CD4-positive, alpha-beta T cell treated with Interleukin-6 for 4 hours (primary cell): Measurements from ENCODE around the gene TTLL4.

Experiments
- DNase-seq: peaks from one replicate; pipeline ENCODE4 v3.0.0-alpha.2; 2020; ENCODE audit warnings: mixed read lengths

Gene TTLL4, protein sequence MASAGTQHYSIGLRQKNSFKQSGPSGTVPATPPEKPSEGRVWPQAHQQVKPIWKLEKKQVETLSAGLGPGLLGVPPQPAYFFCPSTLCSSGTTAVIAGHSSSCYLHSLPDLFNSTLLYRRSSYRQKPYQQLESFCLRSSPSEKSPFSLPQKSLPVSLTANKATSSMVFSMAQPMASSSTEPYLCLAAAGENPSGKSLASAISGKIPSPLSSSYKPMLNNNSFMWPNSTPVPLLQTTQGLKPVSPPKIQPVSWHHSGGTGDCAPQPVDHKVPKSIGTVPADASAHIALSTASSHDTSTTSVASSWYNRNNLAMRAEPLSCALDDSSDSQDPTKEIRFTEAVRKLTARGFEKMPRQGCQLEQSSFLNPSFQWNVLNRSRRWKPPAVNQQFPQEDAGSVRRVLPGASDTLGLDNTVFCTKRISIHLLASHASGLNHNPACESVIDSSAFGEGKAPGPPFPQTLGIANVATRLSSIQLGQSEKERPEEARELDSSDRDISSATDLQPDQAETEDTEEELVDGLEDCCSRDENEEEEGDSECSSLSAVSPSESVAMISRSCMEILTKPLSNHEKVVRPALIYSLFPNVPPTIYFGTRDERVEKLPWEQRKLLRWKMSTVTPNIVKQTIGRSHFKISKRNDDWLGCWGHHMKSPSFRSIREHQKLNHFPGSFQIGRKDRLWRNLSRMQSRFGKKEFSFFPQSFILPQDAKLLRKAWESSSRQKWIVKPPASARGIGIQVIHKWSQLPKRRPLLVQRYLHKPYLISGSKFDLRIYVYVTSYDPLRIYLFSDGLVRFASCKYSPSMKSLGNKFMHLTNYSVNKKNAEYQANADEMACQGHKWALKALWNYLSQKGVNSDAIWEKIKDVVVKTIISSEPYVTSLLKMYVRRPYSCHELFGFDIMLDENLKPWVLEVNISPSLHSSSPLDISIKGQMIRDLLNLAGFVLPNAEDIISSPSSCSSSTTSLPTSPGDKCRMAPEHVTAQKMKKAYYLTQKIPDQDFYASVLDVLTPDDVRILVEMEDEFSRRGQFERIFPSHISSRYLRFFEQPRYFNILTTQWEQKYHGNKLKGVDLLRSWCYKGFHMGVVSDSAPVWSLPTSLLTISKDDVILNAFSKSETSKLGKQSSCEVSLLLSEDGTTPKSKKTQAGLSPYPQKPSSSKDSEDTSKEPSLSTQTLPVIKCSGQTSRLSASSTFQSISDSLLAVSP

DNA sequence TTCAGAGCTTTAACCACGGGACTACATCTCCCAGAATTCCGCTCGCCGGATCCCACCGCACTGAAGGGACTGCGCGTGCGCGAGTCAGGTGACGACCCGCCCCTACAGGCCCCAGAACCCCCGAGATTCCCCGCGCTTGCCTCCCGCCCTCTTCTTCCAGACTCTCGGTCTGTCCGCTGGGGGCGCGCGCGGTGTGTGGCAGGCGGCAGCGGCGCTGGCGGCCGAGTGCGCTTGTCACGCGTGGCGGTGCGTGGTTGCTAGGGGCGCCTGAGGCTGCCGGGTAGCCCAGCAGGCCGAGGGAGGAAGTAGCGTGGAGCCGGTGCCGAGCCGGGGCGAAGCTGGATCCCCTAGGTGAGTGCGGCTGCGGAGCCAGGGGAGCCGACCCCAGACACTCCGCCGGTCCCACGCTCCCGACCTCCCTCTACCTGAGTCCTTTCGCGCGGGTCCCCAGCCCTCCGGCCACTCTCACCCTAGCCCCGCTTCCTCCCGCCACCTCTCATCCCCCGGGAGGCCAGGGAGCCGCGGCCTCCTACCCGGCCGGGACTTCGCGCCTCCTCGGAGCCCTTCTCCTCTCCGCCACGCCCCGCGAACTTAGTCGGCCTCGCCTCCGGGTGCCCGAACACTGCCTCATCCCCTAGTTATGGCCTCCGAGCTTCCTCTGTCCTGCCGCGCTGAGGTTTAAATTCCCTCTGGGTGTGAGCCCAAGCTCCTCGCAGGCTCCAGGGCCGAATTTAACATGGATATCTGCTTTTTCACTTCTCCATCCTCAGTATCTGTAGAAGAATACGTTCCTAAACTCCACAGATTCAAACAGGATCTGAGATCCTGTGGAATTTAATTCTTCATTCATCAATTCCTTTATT is at the start of gene TTLL4:
TSS of gene TTLL4 (plus strand) at position 149 of the 863 bp plus-strand sequence. CDS start 26,842 bp downstream, outside the sequence.
- DNase-seq: peak; percentile 99

DNA sequence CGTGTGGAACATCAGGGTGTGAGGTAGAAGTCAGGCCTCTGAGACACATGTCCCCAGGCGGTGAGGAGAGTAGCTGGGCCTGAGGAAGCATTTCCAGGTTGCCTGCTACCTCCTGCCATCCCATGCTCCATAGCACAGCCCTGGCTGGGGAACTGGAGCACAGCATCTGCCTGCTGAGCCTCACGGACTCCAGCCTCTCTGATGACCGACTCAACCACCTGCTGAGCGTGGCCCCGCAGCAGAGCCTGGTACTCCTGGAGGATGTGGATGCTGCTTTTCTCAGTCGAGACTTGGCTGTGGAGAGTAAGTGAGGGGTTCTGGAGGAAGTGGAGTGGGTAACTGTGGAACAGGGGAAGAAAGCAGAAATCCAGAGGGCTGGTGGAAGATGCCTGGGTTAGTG is 48.3 kb upstream of the TTLL4 start:
- DNase-seq: no peak

DNA sequence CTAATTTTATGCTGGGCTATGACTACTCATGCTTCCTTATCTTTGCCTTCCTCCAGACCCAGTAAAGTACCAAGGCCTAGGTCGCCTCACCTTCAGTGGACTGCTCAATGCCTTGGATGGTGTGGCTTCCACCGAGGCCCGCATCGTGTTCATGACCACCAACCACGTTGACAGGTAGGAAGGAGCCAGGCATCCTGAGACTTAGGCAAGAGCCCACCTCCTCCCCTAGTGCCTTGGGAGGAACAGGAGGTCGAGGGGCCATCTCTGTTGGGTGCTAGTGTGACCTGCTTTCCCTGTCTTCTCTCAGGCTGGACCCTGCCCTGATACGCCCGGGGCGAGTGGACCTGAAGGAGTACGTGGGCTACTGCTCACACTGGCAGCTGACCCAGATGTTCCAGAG is 47.8 kb upstream of the TTLL4 start:
- no peak for DNase-seq

DNA sequence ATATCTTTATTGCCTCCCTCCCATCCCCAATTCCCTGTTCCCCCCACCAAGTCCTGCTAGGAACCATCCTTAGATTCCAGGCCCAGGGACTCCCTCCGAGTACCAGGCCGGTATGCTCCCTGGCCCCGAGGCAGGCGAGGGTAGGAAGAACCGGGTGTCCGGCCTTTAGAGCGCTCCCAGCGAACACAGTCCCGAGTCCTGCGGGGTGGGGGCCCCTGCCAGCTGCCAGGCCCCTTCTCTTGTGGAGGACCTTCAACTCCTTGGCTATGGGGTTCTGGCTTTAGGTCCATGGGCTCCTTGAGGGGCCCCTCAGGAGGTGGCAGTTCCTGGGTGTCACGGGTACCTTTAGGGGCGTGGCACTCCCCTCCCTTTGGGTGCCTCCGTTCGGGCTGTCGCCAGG is 46.7 kb upstream of the TTLL4 start:
- DNase-seq: no peak

DNA sequence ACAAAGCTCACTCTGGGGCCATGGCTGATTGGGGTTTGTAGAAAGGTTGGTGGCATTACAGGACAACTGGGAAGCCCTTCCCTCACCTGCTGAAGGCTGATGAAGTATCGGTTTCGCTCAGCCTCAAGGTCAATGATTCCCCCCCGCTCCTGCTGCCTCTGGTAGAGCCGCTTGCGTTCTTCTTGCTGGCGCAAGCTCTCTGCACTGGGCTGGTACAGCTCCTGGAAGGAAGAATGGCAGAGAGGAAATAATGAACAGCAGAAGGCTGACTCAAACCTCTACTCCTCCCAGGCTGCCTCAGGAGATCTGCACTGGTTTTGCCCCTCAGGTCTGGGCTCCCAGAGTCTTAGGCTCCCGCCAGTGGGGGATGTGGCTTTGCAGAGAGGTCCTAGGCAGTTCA is 46.0 kb upstream of the TTLL4 start:
- no peak for DNase-seq

DNA sequence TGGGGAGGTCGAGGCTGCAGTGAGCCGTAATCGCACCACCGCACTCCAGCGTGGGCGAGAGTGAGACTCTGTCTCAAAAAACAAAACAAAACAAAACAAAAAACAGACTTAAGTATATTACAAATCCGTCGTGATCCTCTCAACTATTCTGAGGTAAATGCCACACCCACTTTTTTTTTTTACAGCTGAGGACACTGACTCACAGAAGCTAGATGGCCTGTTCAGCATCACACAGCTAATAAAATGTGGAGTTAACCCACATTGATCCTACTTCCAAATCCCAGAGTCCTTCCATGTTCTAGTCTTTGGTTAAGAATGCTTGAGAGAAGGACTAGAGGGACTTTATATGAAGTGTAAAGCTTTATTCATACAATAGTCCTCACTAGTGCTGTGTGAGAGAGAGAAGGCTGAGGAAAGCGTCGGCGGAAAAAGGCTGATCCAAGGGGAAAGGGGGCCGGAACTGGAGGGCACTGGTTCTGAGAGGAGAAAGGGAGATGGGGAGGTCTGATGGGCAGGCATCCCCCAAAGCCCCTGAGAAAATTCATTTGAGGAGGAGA is 39.5 kb upstream of the TTLL4 start:
- DNase-seq: no peak

DNA sequence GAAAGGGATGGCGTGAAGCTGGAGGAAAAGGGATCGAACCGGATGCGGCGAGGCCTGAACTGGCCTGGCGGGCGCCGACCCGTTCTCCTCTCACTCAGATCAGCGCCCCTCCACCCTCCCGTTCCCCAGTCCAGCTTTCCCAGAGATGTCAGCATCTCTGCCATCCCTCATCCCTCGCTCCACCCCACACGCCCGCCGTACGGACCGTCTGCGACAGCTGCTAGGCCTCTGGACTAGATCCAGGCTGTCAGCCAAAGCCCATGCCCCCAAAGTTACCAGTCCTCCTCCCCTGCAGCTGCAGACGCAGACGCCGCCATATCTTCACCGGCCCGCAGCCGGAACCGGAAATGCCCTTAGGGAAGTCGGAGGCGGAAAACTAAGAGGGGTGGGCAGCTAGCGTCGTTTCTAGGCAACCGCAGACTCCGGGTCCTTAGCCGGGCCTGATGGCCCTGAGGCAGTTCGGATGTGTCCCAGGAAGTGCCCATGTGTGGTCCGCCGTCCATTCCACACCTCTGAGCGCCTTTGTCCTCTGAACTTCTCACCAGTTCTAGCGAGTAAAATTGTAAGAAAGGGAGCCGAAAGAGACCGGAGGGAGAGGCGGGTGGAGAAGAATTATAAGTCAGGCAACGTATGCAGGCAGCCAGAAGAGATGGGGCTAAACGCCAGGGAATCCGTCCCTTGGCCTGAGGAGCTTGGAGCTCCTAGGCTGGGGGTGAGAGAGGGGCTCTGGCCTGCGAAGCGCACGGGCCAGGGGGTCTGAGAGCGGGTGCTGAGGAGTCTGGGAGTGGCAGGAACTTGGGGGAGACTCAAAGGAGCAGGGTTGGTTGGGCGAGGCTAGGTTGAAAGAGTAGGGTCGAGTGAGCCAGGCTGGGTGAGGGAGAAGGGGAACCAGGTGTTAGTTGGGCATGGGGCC is 38.7 kb upstream of the TTLL4 start, which contains the start of the genes RNF25 and STK36:
TSS of gene RNF25 (minus strand) at position 349 of the 913 bp plus-strand sequence. CDS start at position 317, 32 bp downstream.
TSS of gene STK36 (plus strand) at position 433 of the 913 bp plus-strand sequence. CDS start 744 bp downstream, outside the sequence.
- DNase-seq: peak; percentile 82

DNA sequence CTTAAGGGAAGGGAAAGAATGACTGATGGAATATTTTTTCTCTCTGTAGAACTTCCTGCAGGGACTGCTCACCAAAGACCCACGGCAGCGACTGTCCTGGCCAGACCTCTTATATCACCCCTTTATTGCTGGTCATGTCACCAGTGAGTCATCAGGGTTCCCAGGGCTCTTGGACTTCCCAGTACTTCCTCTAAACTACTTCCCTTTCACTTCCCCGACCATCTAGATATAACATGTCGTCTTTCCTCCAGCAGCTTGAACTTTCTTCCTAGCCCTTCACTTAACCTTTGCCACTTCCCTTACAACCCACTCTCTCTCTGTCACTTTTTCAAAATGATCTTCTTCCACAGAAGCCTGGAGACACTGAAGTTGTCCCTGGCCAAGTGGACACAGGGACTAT is 31.5 kb upstream of the TTLL4 start:
- DNase-seq: no peak

DNA sequence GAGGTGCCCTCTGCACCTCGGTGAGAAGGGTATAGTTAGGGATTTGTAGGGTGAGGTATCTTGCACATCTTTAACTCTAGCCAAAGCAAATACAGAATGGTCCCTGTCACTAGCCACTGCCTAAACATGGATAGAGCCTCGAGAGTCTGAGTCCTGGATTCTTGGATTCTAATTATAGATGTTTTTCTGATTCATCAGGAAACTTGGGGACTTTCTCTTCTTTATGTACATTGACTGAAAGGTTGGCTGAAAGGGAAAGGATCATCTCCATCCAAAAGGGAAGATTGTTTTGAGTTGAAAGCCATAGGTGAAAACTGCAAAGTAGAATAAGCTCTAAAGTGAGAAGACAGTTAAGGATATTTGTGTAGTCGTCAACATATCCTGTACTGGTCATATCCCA is 30.6 kb upstream of the TTLL4 start:
- DNase-seq: no peak

DNA sequence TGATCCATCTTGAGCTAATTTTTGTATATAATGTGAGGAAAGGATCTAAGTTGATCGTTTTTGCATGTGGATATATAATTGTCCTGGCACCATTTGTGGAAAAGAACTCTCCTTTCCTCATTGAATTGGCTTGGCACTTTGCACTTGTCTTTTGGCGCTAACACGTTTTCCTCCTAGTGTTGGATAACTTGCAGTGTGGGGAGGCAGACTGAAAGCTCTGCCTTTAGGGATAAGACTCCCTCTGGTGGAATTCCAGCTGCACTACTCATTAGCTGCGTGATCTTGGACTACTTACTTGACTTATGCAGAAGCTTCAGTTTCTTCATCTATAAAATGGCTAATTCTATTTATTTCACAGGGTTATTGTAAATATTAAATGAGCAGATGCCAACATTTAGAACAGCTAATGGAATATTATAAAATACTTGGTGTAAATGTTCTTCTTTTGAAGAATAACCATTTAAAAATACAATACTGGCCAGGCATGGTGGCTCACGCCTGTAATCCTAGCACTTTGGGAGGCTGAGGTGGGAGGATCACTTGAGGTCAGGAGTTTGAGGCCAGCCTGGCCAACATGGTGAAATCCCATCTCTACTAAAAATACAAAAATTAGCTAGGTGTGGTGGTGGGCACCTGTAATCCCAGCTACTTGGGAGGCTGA is 23.1 kb upstream of the TTLL4 start:
- DNase-seq: peak; percentile 39

DNA sequence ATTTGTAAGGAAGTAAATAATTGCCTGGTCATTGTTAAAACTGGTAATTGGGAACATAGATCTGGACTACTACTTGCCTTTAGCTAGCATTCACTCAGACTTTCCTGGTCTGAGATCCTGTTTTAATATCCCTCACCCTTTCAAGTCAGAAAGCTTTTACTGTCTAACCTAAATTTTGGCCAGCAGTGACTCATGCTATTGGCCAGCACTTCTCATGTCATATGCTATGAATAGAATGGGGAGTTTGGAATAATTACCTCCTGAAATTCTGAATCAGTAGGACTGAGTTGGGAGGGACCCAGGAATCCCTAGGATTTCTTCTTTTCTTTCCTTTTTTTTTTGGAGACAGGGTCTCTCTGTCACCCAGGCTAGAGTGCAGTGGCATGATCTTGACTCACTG is 19.4 kb upstream of the TTLL4 start:
- no peak for DNase-seq

DNA sequence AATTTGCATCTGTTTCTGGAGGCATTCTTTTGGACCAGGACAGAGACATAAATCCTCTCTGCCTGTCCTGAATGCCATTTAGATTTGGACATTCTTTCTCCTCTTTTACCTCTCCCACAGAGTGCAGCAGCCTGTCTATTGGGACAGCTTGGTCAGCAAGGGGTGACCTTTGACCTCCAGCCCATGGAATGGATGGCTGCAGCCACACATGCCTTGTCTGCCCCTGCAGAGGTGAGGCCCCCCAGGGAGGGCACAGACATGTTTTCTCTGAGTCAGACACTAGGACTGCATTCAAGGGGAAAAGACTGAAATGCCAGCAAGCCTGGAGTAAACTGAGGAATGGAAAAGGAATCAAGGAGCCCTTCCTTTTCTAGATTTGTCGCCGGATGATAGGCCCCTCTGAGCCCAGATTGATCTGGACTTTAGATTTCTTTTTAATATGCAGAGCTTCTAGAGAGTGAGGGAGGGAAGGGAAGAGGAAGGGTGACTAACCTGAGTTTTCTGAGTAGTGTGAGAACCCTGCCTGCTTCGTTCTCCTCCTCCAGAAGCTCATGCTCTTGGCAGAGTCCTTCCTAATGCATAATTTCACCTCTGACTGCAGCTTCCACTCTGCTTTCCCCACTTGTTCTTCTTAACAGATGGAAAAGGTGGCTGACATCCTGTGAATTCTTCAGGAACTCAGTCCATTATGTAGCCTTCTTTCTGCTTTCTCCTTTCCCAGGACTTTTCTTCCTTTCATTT is 16.1 kb upstream of the TTLL4 start:
- DNase-seq: no peak

DNA sequence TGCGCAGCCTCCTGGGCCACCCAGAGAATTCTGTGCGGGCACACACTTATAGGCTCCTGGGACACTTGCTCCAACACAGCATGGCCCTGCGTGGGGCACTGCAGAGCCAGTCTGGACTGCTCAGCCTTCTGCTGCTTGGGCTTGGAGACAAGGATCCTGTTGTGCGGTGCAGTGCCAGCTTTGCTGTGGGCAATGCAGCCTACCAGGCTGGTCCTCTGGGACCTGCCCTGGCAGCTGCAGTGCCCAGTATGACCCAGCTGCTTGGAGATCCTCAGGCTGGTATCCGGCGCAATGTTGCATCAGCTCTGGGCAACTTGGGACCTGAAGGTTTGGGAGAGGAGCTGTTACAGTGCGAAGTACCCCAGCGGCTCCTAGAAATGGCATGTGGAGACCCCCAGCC is 11.8 kb upstream of the TTLL4 start:
- DNase-seq: no peak

DNA sequence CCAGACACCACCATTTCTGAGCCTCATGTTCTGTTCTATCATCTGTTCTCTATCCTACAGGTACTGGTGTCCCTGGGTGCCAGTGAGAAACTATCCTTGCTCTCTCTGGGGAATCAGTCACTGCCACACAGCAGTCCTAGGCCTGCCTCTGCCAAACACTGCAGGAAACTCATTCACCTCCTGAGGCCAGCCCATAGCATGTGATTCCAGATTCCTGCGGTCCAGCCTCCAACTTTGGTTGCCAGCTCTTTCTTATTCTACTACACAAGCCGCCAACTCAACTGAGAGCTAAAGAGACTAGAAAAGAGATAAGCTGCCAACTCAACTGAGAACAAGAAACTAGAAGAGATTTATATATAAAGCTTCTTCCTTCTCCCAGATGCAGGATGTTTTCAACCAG is 8.8 kb upstream of the TTLL4 start:
- DNase-seq: no peak

DNA sequence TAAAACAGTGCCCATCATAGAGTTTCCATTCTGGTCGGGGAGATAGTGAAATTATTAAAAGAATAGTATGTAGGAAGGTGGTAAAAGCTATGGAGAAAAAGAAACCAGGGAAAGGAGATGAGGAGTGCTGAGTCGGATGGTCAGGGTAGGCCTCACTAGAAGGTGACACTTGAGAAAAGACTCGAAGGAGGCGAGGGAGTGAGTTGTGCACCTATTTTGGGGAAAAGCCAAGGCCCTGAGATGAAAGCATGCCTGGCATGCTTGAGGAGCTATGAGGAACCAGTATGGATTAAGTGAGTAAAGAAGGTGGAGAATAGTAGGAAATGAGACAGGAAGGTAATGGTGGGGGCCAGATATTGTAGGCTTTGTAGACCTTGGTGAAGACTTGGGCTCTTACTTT is 7.3 kb upstream of the TTLL4 start:
- DNase-seq: no peak

DNA sequence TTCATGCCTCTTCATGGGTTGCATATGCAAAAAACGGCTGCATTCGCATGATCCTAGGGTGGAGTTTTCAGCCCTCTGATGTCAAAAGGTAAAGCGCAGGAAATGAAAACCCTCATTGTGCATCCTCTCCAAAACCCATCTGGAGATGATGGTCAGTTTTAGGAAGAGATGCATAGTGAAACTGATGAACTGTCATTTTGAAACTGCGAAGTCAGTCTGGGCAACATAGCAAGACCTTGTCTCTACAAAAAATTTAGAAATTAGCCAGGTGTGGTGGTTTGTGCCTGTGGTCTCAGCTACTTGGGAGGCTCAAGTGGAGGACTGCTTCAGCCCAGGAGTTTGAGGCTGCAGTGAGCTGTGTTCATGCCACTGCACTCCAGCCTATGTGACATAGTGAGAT is 2.5 kb upstream of the TTLL4 start:
- DNase-seq: no peak

DNA sequence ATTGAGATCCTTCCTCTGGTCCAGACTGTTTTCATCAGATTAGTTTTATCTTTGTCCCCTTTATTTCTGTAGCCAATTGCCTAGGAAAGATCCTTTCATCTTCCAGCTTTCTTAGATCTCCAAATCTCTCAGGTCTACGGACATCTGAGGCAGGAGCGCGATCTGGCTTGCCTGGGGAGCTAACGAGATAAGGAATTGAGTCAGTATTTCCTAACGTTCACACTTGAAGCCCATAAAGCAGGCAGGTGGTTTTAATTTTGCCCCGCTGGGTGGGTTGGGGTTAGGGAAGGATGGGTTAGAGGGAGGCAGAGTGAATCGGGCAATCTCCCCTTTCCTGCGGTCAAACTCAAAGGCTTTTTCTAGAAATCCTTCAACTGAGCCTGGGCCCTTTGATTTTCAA is 727 bp upstream of the TTLL4 start:
- DNase-seq: no peak

DNA sequence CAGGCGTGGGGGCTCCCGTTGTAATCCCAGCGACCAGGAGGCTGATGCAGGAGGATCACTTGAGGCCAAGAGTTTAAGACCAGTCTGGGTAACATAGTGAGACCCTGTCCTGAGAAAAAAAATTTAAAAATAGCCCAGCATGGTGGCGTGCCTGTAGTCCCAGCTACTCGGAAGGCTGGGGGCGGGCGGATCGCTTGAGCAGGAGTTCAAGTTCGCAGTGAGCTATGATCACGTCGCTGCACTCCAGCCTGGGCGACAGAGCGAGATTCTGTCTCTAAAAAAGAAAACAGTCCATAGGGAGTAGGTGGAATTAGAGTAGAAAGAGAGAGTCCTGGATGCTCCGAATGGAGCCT is 325 bp upstream of the TTLL4 start:
- DNase-seq: no peak

DNA sequence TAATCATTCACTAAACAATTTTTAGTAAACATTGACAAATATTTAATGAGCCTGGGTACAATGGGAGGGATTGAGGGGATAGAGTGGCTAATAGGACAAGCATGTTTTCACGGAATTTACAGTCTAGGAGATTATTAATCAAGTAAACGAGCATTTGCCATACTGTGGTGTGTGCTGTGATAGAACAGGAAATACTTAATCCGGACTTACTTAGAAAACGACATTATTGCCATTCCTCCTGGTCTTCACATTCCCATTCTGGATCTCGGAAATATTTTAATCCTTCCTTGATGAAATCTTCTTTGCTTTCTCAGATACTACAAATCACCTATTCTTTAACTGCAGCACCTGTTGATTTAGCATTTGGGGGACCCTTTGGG is 905 bp downstream of the TTLL4 start:
- DNase-seq: no peak

DNA sequence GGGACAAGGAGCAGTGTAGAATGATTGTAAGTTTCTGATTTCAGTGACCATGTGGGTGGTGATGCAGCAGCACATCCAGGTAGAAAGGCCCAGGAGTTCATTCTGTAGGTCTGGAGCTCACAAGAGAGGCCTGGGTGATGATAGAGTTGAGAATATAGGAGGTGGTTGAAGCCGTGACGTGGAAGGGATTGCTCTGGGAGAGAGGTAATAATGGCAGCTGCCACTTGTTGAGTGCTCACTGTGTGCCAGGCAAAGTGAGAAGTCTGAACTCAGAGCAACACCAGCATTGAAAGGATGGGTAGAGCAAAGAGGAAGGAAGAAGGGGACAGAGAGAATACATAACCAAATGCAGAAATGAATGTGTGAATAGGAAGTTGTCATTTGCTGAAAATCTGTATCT is 3.3 kb downstream of the TTLL4 start:
- DNase-seq: no peak
